ENCODE results near the gene MAPT.
"Not testable (repeated sequence)": the region's sequence is repeated elsewhere in the genome, so short reads cannot be mapped to it uniquely, and the experiment has no call there.

GRCh38 chr17:46023366-46023765, 129.0 kb downstream of the MAPT start:
- TF ChIP-seq, protein P1, sequence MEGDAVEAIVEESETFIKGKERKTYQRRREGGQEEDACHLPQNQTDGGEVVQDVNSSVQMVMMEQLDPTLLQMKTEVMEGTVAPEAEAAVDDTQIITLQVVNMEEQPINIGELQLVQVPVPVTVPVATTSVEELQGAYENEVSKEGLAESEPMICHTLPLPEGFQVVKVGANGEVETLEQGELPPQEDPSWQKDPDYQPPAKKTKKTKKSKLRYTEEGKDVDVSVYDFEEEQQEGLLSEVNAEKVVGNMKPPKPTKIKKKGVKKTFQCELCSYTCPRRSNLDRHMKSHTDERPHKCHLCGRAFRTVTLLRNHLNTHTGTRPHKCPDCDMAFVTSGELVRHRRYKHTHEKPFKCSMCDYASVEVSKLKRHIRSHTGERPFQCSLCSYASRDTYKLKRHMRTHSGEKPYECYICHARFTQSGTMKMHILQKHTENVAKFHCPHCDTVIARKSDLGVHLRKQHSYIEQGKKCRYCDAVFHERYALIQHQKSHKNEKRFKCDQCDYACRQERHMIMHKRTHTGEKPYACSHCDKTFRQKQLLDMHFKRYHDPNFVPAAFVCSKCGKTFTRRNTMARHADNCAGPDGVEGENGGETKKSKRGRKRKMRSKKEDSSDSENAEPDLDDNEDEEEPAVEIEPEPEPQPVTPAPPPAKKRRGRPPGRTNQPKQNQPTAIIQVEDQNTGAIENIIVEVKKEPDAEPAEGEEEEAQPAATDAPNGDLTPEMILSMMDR (IDR thresholded peaks at IDR 0.05 in 4 of 5, conservative IDR thresholded peaks at IDR 0.05 in 1 of 5), result not testable (repeated sequence)
- not testable (repeated sequence) for TF ChIP-seq POLR2A (IDR thresholded peaks at IDR 0.05)
